Gastrocnemius medialis (tissue), 4 donors: ENCODE data around the gene UBLCP1.

Source experiments
- CTCF ChIP-seq, 5 experiments: fragments of 450-650 bp in 3 of 5; fragments of 200-600 bp in 2 of 5; sonication (generic) in 2 of 5; IDR thresholded peaks in 4 of 5; conservative IDR thresholded peaks in 1 of 5; 1 replicate in 4 of 5; 2 replicates in 1 of 5; pipeline ENCODE4 v1.5.1; 2016 to 2019; ENCODE audit warnings: antibody characterized with exemption in 5 of 5, mild to moderate bottlenecking in 3 of 5, moderate library complexity in 3 of 5
- POLR2A ChIP-seq, 2 donors: fragments of 450-650 bp; IDR thresholded peaks; one replicate each; pipeline ENCODE4 v1.6.1; 2017; ENCODE audit warnings: antibody characterized with exemption in 2 of 2, mild to moderate bottlenecking in 2 of 2, moderate library complexity in 2 of 2

DNA sequence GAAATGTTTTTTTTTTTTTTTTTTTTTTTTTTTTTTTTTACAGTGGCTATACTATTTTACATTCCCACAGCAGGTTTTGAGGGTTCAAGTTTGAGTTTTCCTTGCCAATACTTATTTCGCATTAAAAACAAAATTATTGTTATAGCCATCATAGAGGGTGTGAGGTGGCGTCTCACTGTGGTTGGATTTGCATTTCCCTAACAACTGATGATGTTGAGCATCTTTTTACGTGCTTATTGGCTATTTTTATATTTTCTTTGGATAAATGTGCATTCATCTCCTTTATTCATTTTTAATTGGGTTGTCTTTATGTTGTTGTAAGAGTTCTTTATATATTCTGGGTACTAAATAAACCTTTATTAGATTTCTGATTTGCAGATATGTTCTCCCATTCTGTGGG, 18.9 kb upstream of the UBLCP1 start:
- TF ChIP-seq CTCF (IDR thresholded peaks at IDR 0.05 in 4 of 5, conservative IDR thresholded peaks at IDR 0.05 in 1 of 5) = no peak
- no peak for TF ChIP-seq POLR2A (IDR thresholded peaks at IDR 0.05)
